GM12878 (cell line): Measurements from ENCODE around the gene SIRT7. TPM values are rescaled to one million over a fixed set of nuclear protein-coding genes. Genes with fewer than 3 reads are reported as not detected.

Source experiments
- ATAC-seq: fragments of 200-7000 bp; cut with Tn5 transposase; 3 replicates; pipeline ENCODE4 v1.9.1; 2020; ENCODE audit warnings: mild to moderate bottlenecking, moderate library complexity
- BruUV-seq: library from RNA; stranded (reverse); fragments of 400-500 nt; replicated peaks from 2 replicates; lab custom pipeline; 2021; lab: Mats Ljungman, UMichigan
- CTCF ChIA-PET: fragments of 300-600 bp; sonication (Branson Sonifier 250); formaldehyde crosslinking; extraction: SDS; loops from one replicate; lab custom pipeline; 2021; ENCODE audit warnings: inconsistent platforms; lab: Yijun Ruan, JAX
- POLR2A ChIA-PET: fragments of 350-600 bp; formaldehyde crosslinking; extraction: SDS; loops from one replicate; lab custom pipeline; 2021; ENCODE audit warnings: inconsistent platforms; lab: Charles Lee
- RAD21 ChIA-PET: fragments of 300-600 bp; sonication (Branson Sonifier 250); formaldehyde crosslinking; loops from one replicate; lab custom pipeline; 2023; ENCODE audit warnings: antibody characterized with exemption; ENCODE audit not compliant: unreplicated experiment; lab: Charles Lee
- SMC1A ChIA-PET: fragments of 300-600 bp; sonication (Branson Sonifier 250); formaldehyde crosslinking; loops from one replicate; lab custom pipeline; 2023; ENCODE audit not compliant: unreplicated experiment, uncharacterized antibody; lab: Charles Lee
- DNase-seq: peaks from one replicate; pipeline ENCODE4 v3.0.0-alpha.2; 2011; ENCODE audit warnings: low read depth, low spot score
- FAIRE-seq: peaks from 3 replicates; lab custom pipeline; 2011; peaks lifted over from hg19 to GRCh38; lab: Jason Lieb, UNC
- H2AFZ ChIP-seq: 2 replicates; pipeline ENCODE4 v1.6.0; 2011; ENCODE audit warnings: low read depth, low read length, control low read depth; ENCODE audit not compliant: control insufficient read depth
- H3K27ac ChIP-seq: 2 replicates; pipeline ENCODE4 v1.5.1; 2011; ENCODE audit warnings: control low read depth; ENCODE audit not compliant: control insufficient read depth, insufficient read depth
- H3K27me3 ChIP-seq, 2 experiments: replicated peaks in 1 of 2; 2 replicates each; pipeline versions ENCODE4 v1.6.0 to v1.6.1; 2011; ENCODE audit warnings: low read length in 1 of 2; ENCODE audit not compliant: control insufficient read depth in 2 of 2, insufficient read depth in 2 of 2
- H3K36me3 ChIP-seq, 2 experiments: 2 replicates each; pipeline ENCODE4 v1.5.1; 2011; ENCODE audit warnings: low read length in 1 of 2; ENCODE audit not compliant: control insufficient read depth in 2 of 2, insufficient read depth in 2 of 2
- H3K4me1 ChIP-seq: 2 replicates; pipeline ENCODE4 v1.6.1; 2011; ENCODE audit warnings: mild to moderate bottlenecking, low read length, moderate library complexity, mixed read lengths; ENCODE audit not compliant: control insufficient read depth, insufficient read depth
- H3K4me2 ChIP-seq: 2 replicates; pipeline ENCODE4 v1.6.0; 2011; ENCODE audit warnings: control low read depth; ENCODE audit not compliant: control insufficient read depth, insufficient read depth
- H3K4me3 ChIP-seq: fragments of 200-600 bp; sonication (generic); 2 replicates; pipeline ENCODE4 v1.5.1; 2016
- H3K79me2 ChIP-seq: 2 replicates; pipeline ENCODE4 v1.6.0; 2011; ENCODE audit warnings: low read length; ENCODE audit not compliant: control insufficient read depth, insufficient read depth
- H3K9ac ChIP-seq: 2 replicates; pipeline ENCODE4 v1.8.0; 2011; ENCODE audit warnings: low read length, control low read depth, mixed read lengths; ENCODE audit not compliant: control insufficient read depth, insufficient read depth
- H3K9me3 ChIP-seq: replicated peaks from 3 replicates; pipeline ENCODE4 v1.5.1; 2011; ENCODE audit warnings: mild to moderate bottlenecking, low read length; ENCODE audit not compliant: control insufficient read depth, insufficient read depth
- H4K20me1 ChIP-seq: 2 replicates; pipeline ENCODE4 v1.6.0; 2011; ENCODE audit not compliant: control insufficient read depth, insufficient read depth
- ATF3 ChIP-seq: IDR thresholded peaks from 2 replicates; pipeline ENCODE4 v1.6.1; 2011; ENCODE audit warnings: low read depth, mild to moderate bottlenecking, low read length, moderate library complexity, borderline replicate concordance; ENCODE audit errors: extremely low read depth
- CBX3 ChIP-seq: fragments of 200-600 bp; sonication (generic); IDR thresholded peaks from 2 replicates; pipeline ENCODE4 v1.6.1; 2016; ENCODE audit warnings: low read depth, borderline replicate concordance
- CHD4 ChIP-seq: fragments of 200-600 bp; sonication (generic); IDR thresholded peaks from 2 replicates; pipeline ENCODE4 v1.6.1; 2016; ENCODE audit warnings: mild to moderate bottlenecking
- CREM ChIP-seq: IDR thresholded peaks from 2 replicates; pipeline ENCODE4 v1.6.1; 2014; ENCODE audit warnings: antibody characterized with exemption, low read depth
- FOXK2 ChIP-seq: fragments of 450-650 bp; IDR thresholded peaks from 2 replicates; pipeline ENCODE4 v1.6.1; 2017; ENCODE audit warnings: mild to moderate bottlenecking, moderate library complexity
- HCFC1 ChIP-seq: fragments of 150-350 bp; IDR thresholded peaks from 2 replicates; pipeline ENCODE4 v1.6.1; 2014; ENCODE audit warnings: low read length
- IRF5 ChIP-seq: fragments of 450-650 bp; IDR thresholded peaks from 2 replicates; pipeline ENCODE4 v1.6.1; 2017; ENCODE audit warnings: borderline replicate concordance
- MAX ChIP-seq: IDR thresholded peaks from 2 replicates; pipeline ENCODE4 v1.6.1; 2012; ENCODE audit warnings: low read depth, low read length, improper control_type of control experiment
- NFIC ChIP-seq: IDR thresholded peaks from 2 replicates; pipeline ENCODE4 v1.6.1; 2012; ENCODE audit warnings: low read depth, mild to moderate bottlenecking, inconsistent platforms, low read length, moderate library complexity
- NR2C1 ChIP-seq: fragments of 450-650 bp; IDR thresholded peaks from 2 replicates; pipeline ENCODE4 v1.6.1; 2017; ENCODE audit warnings: antibody characterized with exemption, mild to moderate bottlenecking, moderate library complexity
- POU2F2 ChIP-seq: IDR thresholded peaks from 3 replicates; pipeline ENCODE4 v1.6.1; 2011; ENCODE audit warnings: low read depth, mild to moderate bottlenecking, low read length, borderline replicate concordance
- RB1 ChIP-seq: fragments of 450-650 bp; formaldehyde crosslinking; IDR thresholded peaks from 2 replicates; pipeline ENCODE4 v1.6.1; 2017; ENCODE audit warnings: mild to moderate bottlenecking, borderline replicate concordance
- SIN3A ChIP-seq: IDR thresholded peaks from 2 replicates; pipeline ENCODE4 v1.6.1; 2012; ENCODE audit warnings: low read depth, low read length, improper control_type of control experiment
- STAT3 ChIP-seq: IDR thresholded peaks from 2 replicates; pipeline ENCODE4 v1.6.1; 2011; ENCODE audit warnings: low read depth, low read length, improper control_type of control experiment
- TAF1 ChIP-seq: IDR thresholded peaks from 2 replicates; pipeline ENCODE4 v1.6.1; 2011; ENCODE audit warnings: mild to moderate bottlenecking, low read depth, low read length, borderline replicate concordance
- ZNF592 ChIP-seq: fragments of 450-650 bp; IDR thresholded peaks from 2 replicates; pipeline ENCODE4 v1.6.1; 2017; ENCODE audit warnings: mild to moderate bottlenecking, moderate library complexity
- WGBS: methylation state at CpG from one replicate; pipeline ENCODE4 v1.1.6; 2016; ENCODE audit warnings: low lambda C conversion rate; ENCODE audit not compliant: insufficient replicate concordance, insufficient coverage; ENCODE audit errors: missing lambda C conversion rate; 5-methylcytosine and 5-hydroxymethylcytosine counted together
- in situ Hi-C: fragments of 300-500 bp; cut with MboI; formaldehyde crosslinking; loops from 9 replicates; pipeline ENCODE4 v1.14.3; 2018; ENCODE audit warnings: mixed read lengths
- intact Hi-C: fragments of 100-400 bp; cut with micrococcal nuclease; formaldehyde crosslinking; loops from one replicate; pipeline ENCODE4 v1.14.2; 2022; ENCODE audit not compliant: unreplicated experiment
- polyA plus RNA-seq, 11 experiments: library from polyadenylated mRNA; depleted of rRNA in 4 of 11; unstranded in 6 of 11; stranded (reverse) in 5 of 11; fragments of >200 nt; fragmentation: Nextera tagmentation in 4 of 11; fragmentation: Illumina TruSeq in 1 of 11; extraction: Ambion mirVana in 4 of 11; extraction: Trizol in 1 of 11; gene quantifications; 1 replicate in 1 of 11; 2 replicates in 10 of 11; pipeline versions ENCODE4 v1.2.1 to v1.2.3, GENCODE V29; 2011 to 2016; ENCODE audit warnings: inconsistent platforms in 2 of 11, missing spikeins in 2 of 11, low read depth in 1 of 11
- total RNA-seq, 4 experiments: library from RNA; depleted of rRNA in 3 of 4; stranded (reverse); fragments of >200 nt in 3 of 4; fragmentation: Illumina TruSeq in 1 of 4; extraction: Trizol in 1 of 4; gene quantifications; 2 replicates each; pipeline versions ENCODE4 v1.2.1 to v1.2.3, GENCODE V29; 2013 to 2021

The SIRT7 gene
- total and polyA plus RNA-seq, 10 of the 15 experiments (the other 5 are each of a cell fraction or from before 2014, with no cell fraction given) = 1.2 to 56.2 (median 22.7) TPM

- intact Hi-C loops = loop anchor here (2.0 to 5.0 kb wide), 2 partner anchors 19 to 56 kb away; partner anchors contain the start of genes ALYREF, ANAPC11 and MAFG
- peak; percentile 53 for DNase-seq
- TF ChIP-seq TAF1 = peak; percentile 80; the same call in 1 of the 2 replicates
- no peak for TF ChIP-seq STAT3
- TF ChIP-seq CBX3 = no peak
- peak; percentile 91 for TF ChIP-seq MAX
- no peak; the same call in 1 of the 2 replicates for TF ChIP-seq CHD4
- peak; percentile 91; the same call in 1 of the 2 replicates for TF ChIP-seq RB1
- TF ChIP-seq NR2C1 = peak; percentile 80
- TF ChIP-seq FOXK2 = no peak; the same call in 1 of the 2 replicates
- no peak; the same call in 1 of the 2 replicates for TF ChIP-seq HCFC1
- TF ChIP-seq CREM = peak; percentile 5; the same call in 1 of the 2 replicates
- TF ChIP-seq SIN3A = peak; percentile 0; the same call in 1 of the 2 replicates
- TF ChIP-seq NFIC = no peak
- peak; percentile 77; the same call in 1 of the 2 replicates for TF ChIP-seq ZNF592
- TF ChIP-seq IRF5 = no peak
- TF ChIP-seq ATF3 = peak; percentile 70; the same call in 1 of the 2 replicates
- peak; percentile 26; the same call in 1 of the 3 replicates for TF ChIP-seq POU2F2
These were observed 46.4 kb downstream of the SIRT7 start for GRCh38 chr17:81871387-81872230.

More at GRCh38 chr17:81871387-81872230, 46.4 kb downstream of the SIRT7 start:
- Histone ChIP-seq H4K20me1 (0 out of 2 replicates have a peak, but pooled peaks cover 1% of the 10 kb centered on the region), H3K9ac (peak overlapping the region; percentile 97), H2AFZ (peak overlapping the region; percentile 69), H3K27ac (peak overlapping the region; percentile 98), H3K27me3 (no peaks in the 10 kb centered on the region), H3K4me3 (peak overlapping the region; percentile 73), H3K4me2 (peak overlapping the region; percentile 96), H3K4me1 (0 out of 2 replicates have a peak, but pooled peaks cover 6% of the 10 kb centered on the region), H3K9me3 (no peaks in the 10 kb centered on the region), H3K36me3 (peaks cover 0 to 23% of the 10 kb centered on the region in 2 experiments; a peak in 2 of 4 replicates), H3K79me2 (peaks cover 37% of the 10 kb centered on the region)
- whole genome bisulfite sequencing = under 1% methylated on average over 84 of the region's 86 CpGs
- ChIA-PET CTCF (interaction anchor here (1.1 to 2.4 kb wide), 5 partner anchors 11 to 150 kb away, joined by 3 to 7 read pairs (median 4); partner anchors contain the start of gene P4HB), RAD21 (no interaction called here), POLR2A (interaction anchor here (0.7 to 3.5 kb wide), 10 partner anchors 10 to 57 kb away, joined by 4 to 26 read pairs (median 5); partner anchors contain the start of genes ALYREF, ANAPC11 and SIRT7), SMC1A (interaction anchor here (1.6 to 1.8 kb wide), 2 partner anchors 8 to 10 kb away, joined by 5 read pairs; no protein-coding TSS in a partner anchor)
- TSS peak; percentile 93 for BruUV-seq
- ATAC-seq (peak; percentile 30), FAIRE-seq (peak; percentile 80)
- in situ Hi-C loops = no loop called here
